SK-N-MC (cell line): ENCODE measurements around the gene ETFDH.
"Not testable (repeated sequence)": the region's sequence is repeated elsewhere in the genome, so short reads cannot be mapped to it uniquely, and the experiment has no call there.

Experiments
- DNase-seq: peaks from one replicate; pipeline ENCODE4 v3.0.0-alpha.2; 2011; ENCODE audit warnings: low read depth, low spot score
- H3K27ac ChIP-seq: fragments of 200-600 bp; sonication (generic); 2 replicates; pipeline ENCODE4 v1.5.1; 2016; ENCODE audit warnings: mixed run types
- H3K36me3 ChIP-seq: fragments of 200-600 bp; sonication (generic); 2 replicates; pipeline ENCODE4 v1.6.1; 2017; ENCODE audit warnings: antibody characterized with exemption, low read length, mixed read lengths; ENCODE audit not compliant: insufficient read depth
- H3K4me3 ChIP-seq: fragments of 200-600 bp; sonication (generic); 2 replicates; pipeline ENCODE4 v1.5.1; 2016
- H3K9ac ChIP-seq: fragments of 200-600 bp; sonication (generic); 2 replicates; pipeline ENCODE4 v1.8.0; 2017; ENCODE audit warnings: mixed run types, mixed read lengths; ENCODE audit not compliant: insufficient read length
- H3K9me3 ChIP-seq: fragments of 200-600 bp; sonication (generic); 2 replicates; pipeline ENCODE4 v1.6.1; 2017; ENCODE audit warnings: low read depth, mild to moderate bottlenecking, antibody characterized with exemption, low read length, moderate library complexity, mixed read lengths
- EZH2 ChIP-seq: fragments of 200-600 bp; sonication (generic); IDR thresholded peaks from one replicate; pipeline ENCODE4 v1.6.1; 2017; ENCODE audit warnings: antibody characterized with exemption
- FOXP2 ChIP-seq: optimal IDR thresholded peaks from 2 replicates; pipeline ENCODE3; 2011; ENCODE audit warnings: mild to moderate bottlenecking, moderate library complexity; ENCODE audit not compliant: insufficient read depth; ENCODE audit errors: extremely low read length, control extremely low read depth
- POLR2AphosphoS5 ChIP-seq: IDR thresholded peaks from 2 replicates; pipeline ENCODE4 v1.6.1; 2012; ENCODE audit warnings: mild to moderate bottlenecking, low read depth, low read length, borderline replicate concordance

The ETFDH gene

GRCh38 chr4:158652920-158653319 lies 19.2 kb upstream of the ETFDH start:
- no peak overlapping the region for H3K9ac ChIP-seq
- H3K4me3 ChIP-seq, result no peak overlapping the region
- H3K9me3 ChIP-seq, result no peaks in the 10 kb centered on the region
- no peaks in the 10 kb centered on the region for H3K36me3 ChIP-seq
- no peak for DNase-seq
- no peak for TF ChIP-seq FOXP2
- no peak for TF ChIP-seq POLR2AphosphoS5
- TF ChIP-seq EZH2, result no peak
- H3K27ac ChIP-seq, result no peak overlapping the region

- no peak for DNase-seq
- Histone ChIP-seq H3K9ac (no peak overlapping the region), H3K4me3 (no peak overlapping the region), H3K27ac (no peak overlapping the region), H3K9me3 (no peaks in the 10 kb centered on the region), H3K36me3 (no peaks in the 10 kb centered on the region)
- TF ChIP-seq POLR2AphosphoS5 (no peak), FOXP2 (no peak), EZH2 (no peak)
These were observed 15.7 kb upstream of the ETFDH start for GRCh38 chr4:158656439-158656838.

GRCh38 chr4:158657291-158657690 lies 14.8 kb upstream of the ETFDH start:
- no peaks in the 10 kb centered on the region for H3K36me3 ChIP-seq
- TF ChIP-seq POLR2AphosphoS5 (no peak), EZH2 (no peak), FOXP2 (no peak)
- no peaks in the 10 kb centered on the region for H3K9me3 ChIP-seq
- H3K9ac ChIP-seq, result no peak overlapping the region
- H3K4me3 ChIP-seq, result no peak overlapping the region
- no peak overlapping the region for H3K27ac ChIP-seq
- no peak for DNase-seq

- H3K9me3 ChIP-seq, H3K27ac ChIP-seq, H3K9ac ChIP-seq, H3K4me3 ChIP-seq, DNase-seq: not testable (repeated sequence)
- H3K36me3 ChIP-seq, result peaks cover 26% of the 10 kb centered on the region
These were observed 8.8 kb upstream of the ETFDH start for GRCh38 chr4:158663255-158663654.

GRCh38 chr4:158663707-158664625 lies 8.1 kb upstream of the ETFDH start:
- H3K27ac ChIP-seq, H3K4me3 ChIP-seq, DNase-seq: not testable (repeated sequence)

GRCh38 chr4:158664806-158665205 lies 7.3 kb upstream of the ETFDH start:
- TF ChIP-seq EZH2 (no peak), POLR2AphosphoS5 (no peak), FOXP2 (no peak)
- no peak overlapping the region for H3K9ac ChIP-seq
- no peak for DNase-seq
- peaks cover 37% of the 10 kb centered on the region for H3K36me3 ChIP-seq
- no peak overlapping the region for H3K4me3 ChIP-seq
- H3K27ac ChIP-seq, result no peak overlapping the region
- no peaks in the 10 kb centered on the region for H3K9me3 ChIP-seq

More at GRCh38 chr4:158663707-158664625, 8.1 kb upstream of the ETFDH start:
- not testable (repeated sequence) for H3K9ac ChIP-seq, H3K9me3 ChIP-seq
- peaks cover 33% of the 10 kb centered on the region for H3K36me3 ChIP-seq

GRCh38 chr4:158666892-158667291 lies 5.2 kb upstream of the ETFDH start:
- Histone ChIP-seq H3K4me3 (no peak overlapping the region), H3K9ac (no peak overlapping the region), H3K36me3 (peaks cover 37% of the 10 kb centered on the region), H3K9me3 (no peaks in the 10 kb centered on the region), H3K27ac (no peak overlapping the region)
- no peak for DNase-seq
- TF ChIP-seq POLR2AphosphoS5 (no peak), FOXP2 (no peak), EZH2 (no peak)

GRCh38 chr4:158667651-158668198 lies 4.4 kb upstream of the ETFDH start:
- no peak overlapping the region for H3K27ac ChIP-seq
- peaks cover 37% of the 10 kb centered on the region for H3K36me3 ChIP-seq
- no peak for DNase-seq
- H3K9ac ChIP-seq, result no peak overlapping the region
- TF ChIP-seq POLR2AphosphoS5 (no peak), FOXP2 (no peak), EZH2 (no peak)
- H3K4me3 ChIP-seq, result no peak overlapping the region
- H3K9me3 ChIP-seq, result no peaks in the 10 kb centered on the region

GRCh38 chr4:158669310-158669709 lies 2.8 kb upstream of the ETFDH start:
- peaks cover 37% of the 10 kb centered on the region for H3K36me3 ChIP-seq
- no peaks in the 10 kb centered on the region for H3K9me3 ChIP-seq
- no peak overlapping the region for H3K27ac ChIP-seq
- no peak for DNase-seq
- H3K4me3 ChIP-seq, result no peak overlapping the region
- no peak overlapping the region for H3K9ac ChIP-seq
- TF ChIP-seq EZH2 (no peak), FOXP2 (no peak), POLR2AphosphoS5 (no peak)
